HEK293 (cell line): Measurements from ENCODE around the gene ATF6B.

ENCODE experiments used
- CTCF ChIA-PET: fragments of 350-600 bp; formaldehyde crosslinking; extraction: SDS; loops from one replicate; lab custom pipeline; 2021; ENCODE audit warnings: antibody characterized with exemption; lab: Yijun Ruan, JAX
- POLR2A ChIA-PET: fragments of 300-600 bp; formaldehyde crosslinking; extraction: SDS; loops from one replicate; lab custom pipeline; 2020; ENCODE audit warnings: antibody characterized with exemption, inconsistent platforms; lab: Yijun Ruan, JAX
- H3K27ac ChIP-seq: fragments of 200-500 bp; sonication (Bioruptor generic); 2 replicates; pipeline ENCODE4 v1.5.1; 2014; ENCODE audit warnings: low read depth, low read length, control low read depth, inconsistent platforms; ENCODE audit errors: extremely low read depth
- H3K36me3 ChIP-seq, 2 experiments: fragments of 200-500 bp in 1 of 2; sonication (Bioruptor generic) in 1 of 2; 1 replicate in 1 of 2; 2 replicates in 1 of 2; pipeline ENCODE4 v1.5.1; 2014 to 2017; ENCODE audit warnings: inconsistent platforms in 2 of 2, low read length in 2 of 2; ENCODE audit not compliant: control insufficient read depth in 2 of 2, insufficient read depth in 1 of 2
- H3K4me1 ChIP-seq: fragments of 200-500 bp; sonication (Bioruptor generic); 2 replicates; pipeline ENCODE4 v1.5.1; 2014; ENCODE audit warnings: mild to moderate bottlenecking, low read length, inconsistent platforms; ENCODE audit not compliant: control insufficient read depth, insufficient read depth
- H3K4me3 ChIP-seq: 2 replicates; pipeline ENCODE4 v1.5.1; 2011; ENCODE audit warnings: low read depth, mild to moderate bottlenecking, control low read depth, low read length, moderate library complexity
- H3K9me3 ChIP-seq: fragments of 200-500 bp; sonication (Bioruptor generic); 2 replicates; pipeline ENCODE4 v1.5.1; 2014; ENCODE audit warnings: low read depth, low read length, inconsistent platforms; ENCODE audit not compliant: control insufficient read depth, insufficient read depth
- AEBP2 ChIP-seq: fragments of 450-650 bp; formaldehyde crosslinking; IDR thresholded peaks from 2 replicates; pipeline ENCODE4 v1.5.1; 2016; ENCODE audit warnings: missing biosample characterization, missing genetic modification characterization, borderline replicate concordance
- GLIS1 ChIP-seq: fragments of 450-650 bp; formaldehyde crosslinking; IDR thresholded peaks from 2 replicates; pipeline ENCODE4 v1.5.1; 2016; ENCODE audit warnings: missing biosample characterization, missing genetic modification characterization
- MEIS1 ChIP-seq: sonication (generic); formaldehyde crosslinking; IDR thresholded peaks from 2 replicates; pipeline ENCODE4 v1.8.1; 2022; ENCODE audit warnings: missing genetic modification reagents, mild to moderate bottlenecking, borderline replicate concordance
- PRDM1 ChIP-seq: fragments of 450-650 bp; formaldehyde crosslinking; IDR thresholded peaks from 2 replicates; pipeline ENCODE4; 2016; ENCODE audit warnings: missing biosample characterization, missing genetic modification characterization
- PRDM10 ChIP-seq: fragments of 450-650 bp; formaldehyde crosslinking; IDR thresholded peaks from 2 replicates; pipeline ENCODE4 v1.5.1; 2016; ENCODE audit warnings: missing biosample characterization, missing genetic modification characterization
- PRDM6 ChIP-seq: fragments of 450-650 bp; formaldehyde crosslinking; IDR thresholded peaks from 2 replicates; pipeline ENCODE4 v1.5.1; 2017; ENCODE audit warnings: missing biosample characterization, missing genetic modification characterization
- ZBTB11 ChIP-seq: fragments of 450-650 bp; formaldehyde crosslinking; conservative IDR thresholded peaks from 2 replicates; pipeline ENCODE4 v1.5.1; 2016; ENCODE audit warnings: low read depth, missing biosample characterization, missing genetic modification characterization
- ZBTB21 ChIP-seq: fragments of 450-650 bp; formaldehyde crosslinking; IDR thresholded peaks from 2 replicates; pipeline ENCODE4 v1.5.1; 2017; ENCODE audit warnings: missing biosample characterization, missing genetic modification characterization
- ZBTB26 ChIP-seq: fragments of 450-650 bp; formaldehyde crosslinking; optimal IDR thresholded peaks from 2 replicates; pipeline ENCODE3; 2016; ENCODE audit warnings: missing biosample characterization, mild to moderate bottlenecking, missing genetic modification characterization
- ZNF114 ChIP-seq: fragments of 450-650 bp; formaldehyde crosslinking; IDR thresholded peaks from 2 replicates; pipeline ENCODE4 v1.5.0; 2017; ENCODE audit warnings: missing biosample characterization, missing genetic modification characterization
- ZNF138 ChIP-seq: fragments of 450-650 bp; formaldehyde crosslinking; IDR thresholded peaks from 2 replicates; pipeline ENCODE4 v1.5.1; 2016; ENCODE audit warnings: missing biosample characterization, missing genetic modification characterization, borderline replicate concordance
- ZNF214 ChIP-seq: fragments of 450-650 bp; formaldehyde crosslinking; IDR thresholded peaks from 2 replicates; pipeline ENCODE4 v1.5.1; 2017; ENCODE audit warnings: missing biosample characterization, mild to moderate bottlenecking, missing genetic modification characterization, borderline replicate concordance
- ZNF280D ChIP-seq: fragments of 450-650 bp; formaldehyde crosslinking; IDR thresholded peaks from 2 replicates; pipeline ENCODE4 v1.5.1; 2016; ENCODE audit warnings: missing biosample characterization, missing genetic modification characterization
- ZNF335 ChIP-seq: fragments of 450-650 bp; formaldehyde crosslinking; conservative IDR thresholded peaks from 2 replicates; pipeline ENCODE4 v1.5.1; 2016; ENCODE audit warnings: missing biosample characterization, missing genetic modification characterization
- ZNF513 ChIP-seq: fragments of 450-650 bp; IDR thresholded peaks from 2 replicates; pipeline ENCODE4 v1.5.1; 2018; ENCODE audit warnings: missing biosample characterization, missing genetic modification characterization
- ZNF514 ChIP-seq: fragments of 450-650 bp; formaldehyde crosslinking; IDR thresholded peaks from 2 replicates; pipeline ENCODE4 v1.5.1; 2016; ENCODE audit warnings: missing biosample characterization, missing genetic modification characterization
- ZNF560 ChIP-seq: fragments of 450-650 bp; formaldehyde crosslinking; IDR thresholded peaks from 2 replicates; pipeline ENCODE4 v1.5.1; 2017; ENCODE audit warnings: missing biosample characterization, missing genetic modification characterization, borderline replicate concordance
- ZNF571 ChIP-seq: fragments of 450-650 bp; formaldehyde crosslinking; IDR thresholded peaks from 2 replicates; pipeline ENCODE4 v1.5.0; 2017; ENCODE audit warnings: missing biosample characterization, missing genetic modification characterization
- ZNF785 ChIP-seq: fragments of 450-650 bp; formaldehyde crosslinking; IDR thresholded peaks from 2 replicates; pipeline ENCODE4 v1.5.1; 2016; ENCODE audit warnings: missing biosample characterization, missing genetic modification characterization

Gene ATF6B

GRCh38 chr6:32074996-32075532, 53.0 kb downstream of the ATF6B start (continued):
- TF ChIP-seq PRDM10 (tag by site-specific recombination) (no peak), ZNF560 (no peak)

GRCh38 chr6:32073613-32074012, 54.4 kb downstream of the ATF6B start:
- TF ChIP-seq ZNF785 (tag by site-specific recombination) (no peak), MEIS1 (CRISPR knock-in tag) (no peak), ZNF280D (tag by site-specific recombination) (no peak), ZNF571 (no peak), ZBTB11 (tag by site-specific recombination) (no peak), PRDM1 (tag by site-specific recombination) (no peak), PRDM6 (tag by site-specific recombination) (no peak), ZBTB26 (tag by site-specific recombination) (no peak), GLIS1 (no peak), AEBP2 (tag by site-specific recombination) (no peak), ZNF114 (tag by site-specific recombination) (no peak), ZNF335 (tag by site-specific recombination) (no peak), ZBTB21 (no peak), ZNF513 (tag by site-specific recombination) (no peak), ZNF514 (tag by site-specific recombination) (no peak), ZNF138 (tag by site-specific recombination) (no peak), ZNF214 (no peak)
- POLR2A ChIA-PET = no interaction called here
- no peak overlapping the region for H3K27ac ChIP-seq
- no peak overlapping the region for H3K4me3 ChIP-seq
- no peaks in the 10 kb centered on the region for H3K9me3 ChIP-seq
- H3K36me3 ChIP-seq = no peaks in the 10 kb centered on the region
- no peaks in the 10 kb centered on the region for H3K4me1 ChIP-seq
- CTCF ChIA-PET = no interaction called here
